RPMI7951 (cell line): Measurements from ENCODE around the gene COMMD3. TPM values are rescaled to one million over a fixed set of nuclear protein-coding genes. Genes with fewer than 3 reads are reported as not detected.
"Not testable (repeated sequence)": the region's sequence is repeated elsewhere in the genome, so short reads cannot be mapped to it uniquely, and the experiment has no call there.

Source experiments
- DNase-seq: peaks from one replicate; pipeline ENCODE4 v3.0.0-alpha.2; 2012; ENCODE audit warnings: low read depth
- total RNA-seq: library from RNA; depleted of rRNA; stranded (reverse); fragments of >200 nt; shearing (Covaris generic); gene quantifications from 2 replicates; pipeline ENCODE4 v1.2.3, GENCODE V29; 2014; rRNA removed

COMMD3 gene
- 85.3 and 92.9 TPM in 2 replicates for total RNA-seq

GRCh38 chr10:22316286-22317075 is at the start of gene COMMD3:
COMMD3 (plus strand) TSS chr10:22316388; CDS start chr10:22316418, 30 bp downstream.
- peak; percentile 89 for DNase-seq

- no peak for DNase-seq
Observed at GRCh38 chr10:22268503-22268902, 47.7 kb upstream of the COMMD3 start.

GRCh38 chr10:22271786-22272185 is 44.4 kb upstream of the COMMD3 start:
- DNase-seq = no peak

GRCh38 chr10:22278441-22278782 is 37.8 kb upstream of the COMMD3 start:
- DNase-seq = no peak

- no peak for DNase-seq
Observed at GRCh38 chr10:22280078-22280477, 36.1 kb upstream of the COMMD3 start.

GRCh38 chr10:22285130-22285529 is 31.1 kb upstream of the COMMD3 start:
- DNase-seq = no peak

GRCh38 chr10:22293747-22294404 is 22.3 kb upstream of the COMMD3 start:
- no peak for DNase-seq

- no peak for DNase-seq
Observed at GRCh38 chr10:22294694-22295093, 21.5 kb upstream of the COMMD3 start.

GRCh38 chr10:22301193-22301592 is 15.0 kb upstream of the COMMD3 start:
- no peak for DNase-seq

- no peak for DNase-seq
Observed at GRCh38 chr10:22303461-22303860, 12.7 kb upstream of the COMMD3 start.

- no peak for DNase-seq
Observed at GRCh38 chr10:22305721-22306120, 10.5 kb upstream of the COMMD3 start.

GRCh38 chr10:22308390-22308789 is 7.8 kb upstream of the COMMD3 start:
- no peak for DNase-seq

GRCh38 chr10:22309180-22310000 is 6.8 kb upstream of the COMMD3 start:
- no peak for DNase-seq

GRCh38 chr10:22310012-22310411 is 6.2 kb upstream of the COMMD3 start:
- DNase-seq = not testable (repeated sequence)

GRCh38 chr10:22310928-22311327 is 5.3 kb upstream of the COMMD3 start:
- DNase-seq = no peak

GRCh38 chr10:22314852-22315251 is 1.3 kb upstream of the COMMD3 start:
- no peak for DNase-seq

GRCh38 chr10:22315455-22316285 is 518 bp upstream of the COMMD3 start:
- DNase-seq = no peak

GRCh38 chr10:22317076-22317370 is 835 bp downstream of the COMMD3 start:
- DNase-seq = no peak

- no peak for DNase-seq
Observed at GRCh38 chr10:22317771-22318565, 1.8 kb downstream of the COMMD3 start.

GRCh38 chr10:22318772-22319171 is 2.6 kb downstream of the COMMD3 start:
- DNase-seq = no peak

- no peak for DNase-seq
Observed at GRCh38 chr10:22319547-22319979, 3.4 kb downstream of the COMMD3 start.
